Skeletal muscle tissue (tissue), 4 donors: ENCODE data around the gene INO80E. TPM values are rescaled to one million over a fixed set of nuclear protein-coding genes. Genes with fewer than 3 reads are reported as not detected.
"Not testable (repeated sequence)": the region's sequence is repeated elsewhere in the genome, so short reads cannot be mapped to it uniquely, and the experiment has no call there.

ENCODE experiments used
- H3K27ac ChIP-seq: one replicate; pipeline ENCODE4 v1.7.0; 2013; ENCODE audit warnings: mild to moderate bottlenecking, low read depth, low read length, inconsistent platforms
- H3K27me3 ChIP-seq, 3 donors: one replicate each; pipeline ENCODE4 v1.7.0; 2013; ENCODE audit warnings: low read length in 3 of 3; ENCODE audit not compliant: control insufficient read depth in 3 of 3, insufficient read depth in 3 of 3
- H3K36me3 ChIP-seq, 3 donors: one replicate each; pipeline ENCODE4 v1.7.0; 2013; ENCODE audit warnings: low read length in 3 of 3; ENCODE audit not compliant: control insufficient read depth in 3 of 3, insufficient read depth in 3 of 3
- H3K4me1 ChIP-seq, 3 donors: one replicate each; pipeline ENCODE4 v1.7.0; 2013; ENCODE audit warnings: low read length in 3 of 3, mild to moderate bottlenecking in 3 of 3; ENCODE audit not compliant: control insufficient read depth in 3 of 3, insufficient read depth in 3 of 3
- H3K4me3 ChIP-seq, 3 donors: one replicate each; pipeline ENCODE4 v1.7.0; 2013; ENCODE audit warnings: low read length in 3 of 3
- H3K9ac ChIP-seq, 3 donors: one replicate each; pipeline ENCODE4 v1.7.0; 2013; ENCODE audit warnings: low read length in 3 of 3, mild to moderate bottlenecking in 3 of 3, moderate library complexity in 2 of 3, low read depth in 1 of 3
- H3K9me3 ChIP-seq, 3 donors: one replicate each; pipeline ENCODE4 v1.7.0; 2013; ENCODE audit warnings: low read length in 3 of 3; ENCODE audit not compliant: control insufficient read depth in 3 of 3
- total RNA-seq: library from RNA; depleted of rRNA; stranded (reverse); fragments of >200 nt; gene quantifications from one replicate; pipeline ENCODE4 v1.2.3, GENCODE V29; 2014
- donor health status: Osteomylitis.

Gene INO80E
- total RNA-seq, 1 donor from 2014 or later, result 12.5 TPM

GRCh38 chr16:30017937-30018336, 21.9 kb downstream of the INO80E start:
- not testable (repeated sequence) for H3K9ac ChIP-seq, H3K36me3 ChIP-seq, H3K9me3 ChIP-seq, H3K4me3 ChIP-seq, H3K27ac ChIP-seq, H3K4me1 ChIP-seq, H3K27me3 ChIP-seq

- no peak overlapping the region for H3K4me3 ChIP-seq
- no peaks in the 10 kb centered on the region for H3K36me3 ChIP-seq
- no peak overlapping the region for H3K27ac ChIP-seq
- no peaks in the 10 kb centered on the region for H3K9me3 ChIP-seq
- H3K4me1 ChIP-seq, result peaks cover 5 to 9% (median 8%) of the 10 kb centered on the region in 3 donors
- H3K27me3 ChIP-seq, result peaks cover 0 to 5% (median 0%) of the 10 kb centered on the region in 3 donors
- no peak overlapping the region for H3K9ac ChIP-seq
Observed at GRCh38 chr16:30018731-30019158, 22.7 kb downstream of the INO80E start.

GRCh38 chr16:30022887-30023286, 26.8 kb downstream of the INO80E start, which contains the start of gene C16orf92:
TSS of gene C16orf92 (plus strand) at chr16:30023198. CDS start at chr16:30023341, 143 bp downstream.
- Histone ChIP-seq H3K27me3 (peaks cover 15 to 19% (median 18%) of the 10 kb centered on the region in 3 donors), H3K9ac (no peak within 1 kb of the TSS), H3K36me3 (no peaks in the 10 kb centered on the region), H3K9me3 (no peaks in the 10 kb centered on the region), H3K4me1 (peaks cover 5 to 10% (median 9%) of the 10 kb centered on the region in 3 donors), H3K4me3 (no peak within 1 kb of the TSS), H3K27ac (no peak within 1 kb of the TSS)

GRCh38 chr16:30023586-30023985, 27.5 kb downstream of the INO80E start:
- H3K9ac ChIP-seq, result no peak overlapping the region
- H3K27ac ChIP-seq, result no peak overlapping the region
- no peak overlapping the region for H3K4me3 ChIP-seq
- H3K4me1 ChIP-seq, result peaks cover 5 to 16% (median 14%) of the 10 kb centered on the region in 3 donors
- no peaks in the 10 kb centered on the region for H3K36me3 ChIP-seq
- peaks cover 19 to 25% (median 20%) of the 10 kb centered on the region in 3 donors for H3K27me3 ChIP-seq
- H3K9me3 ChIP-seq, result no peaks in the 10 kb centered on the region

- H3K4me3 ChIP-seq, result no peak overlapping the region
- peaks cover 13 to 25% (median 23%) of the 10 kb centered on the region in 3 donors for H3K4me1 ChIP-seq
- no peaks in the 10 kb centered on the region for H3K9me3 ChIP-seq
- H3K9ac ChIP-seq, result no peak overlapping the region
- no peaks in the 10 kb centered on the region for H3K36me3 ChIP-seq
- H3K27ac ChIP-seq, result no peak overlapping the region
- H3K27me3 ChIP-seq, result peaks cover 22 to 33% (median 28%) of the 10 kb centered on the region in 3 donors
Observed at GRCh38 chr16:30024451-30024850, 28.4 kb downstream of the INO80E start.

GRCh38 chr16:30025156-30025555, 29.1 kb downstream of the INO80E start:
- Histone ChIP-seq H3K9me3 (no peaks in the 10 kb centered on the region), H3K27ac (no peak overlapping the region), H3K4me1 (peaks cover 16 to 29% (median 24%) of the 10 kb centered on the region in 3 donors), H3K36me3 (no peaks in the 10 kb centered on the region), H3K4me3 (no peak overlapping the region), H3K27me3 (peaks cover 29 to 40% (median 35%) of the 10 kb centered on the region in 3 donors), H3K9ac (no peak overlapping the region)

- Histone ChIP-seq H3K9me3 (no peaks in the 10 kb centered on the region), H3K27ac (no peak overlapping the region), H3K4me3 (no peak overlapping the region), H3K4me1 (peaks cover 16 to 29% (median 24%) of the 10 kb centered on the region in 3 donors), H3K27me3 (peaks cover 31 to 43% (median 39%) of the 10 kb centered on the region in 3 donors), H3K36me3 (no peaks in the 10 kb centered on the region), H3K9ac (no peak overlapping the region)
Observed at GRCh38 chr16:30025574-30025973, 29.5 kb downstream of the INO80E start.

GRCh38 chr16:30026449-30026848, 30.4 kb downstream of the INO80E start:
- no peak overlapping the region for H3K27ac ChIP-seq
- peaks cover 13 to 28% (median 22%) of the 10 kb centered on the region in 3 donors for H3K4me1 ChIP-seq
- H3K36me3 ChIP-seq, result no peaks in the 10 kb centered on the region
- peaks cover 35 to 47% (median 42%) of the 10 kb centered on the region in 3 donors for H3K27me3 ChIP-seq
- H3K9me3 ChIP-seq, result no peaks in the 10 kb centered on the region
- H3K4me3 ChIP-seq, result no peak overlapping the region
- no peak overlapping the region for H3K9ac ChIP-seq

GRCh38 chr16:30027588-30028437, 31.8 kb downstream of the INO80E start:
- Histone ChIP-seq H3K27me3 (peaks cover 44 to 59% (median 54%) of the 10 kb centered on the region in 3 donors), H3K4me3 (no peak overlapping the region), H3K4me1 (peaks cover 15 to 28% (median 18%) of the 10 kb centered on the region in 3 donors), H3K9me3 (no peaks in the 10 kb centered on the region), H3K27ac (no peak overlapping the region), H3K36me3 (no peaks in the 10 kb centered on the region), H3K9ac (no peak overlapping the region)

- no peak overlapping the region for H3K4me3 ChIP-seq
- no peaks in the 10 kb centered on the region for H3K9me3 ChIP-seq
- no peaks in the 10 kb centered on the region for H3K36me3 ChIP-seq
- H3K9ac ChIP-seq, result no peak overlapping the region
- H3K27ac ChIP-seq, result no peak overlapping the region
- H3K27me3 ChIP-seq, result peaks cover 45 to 60% (median 59%) of the 10 kb centered on the region in 3 donors
- peaks cover 15 to 28% (median 18%) of the 10 kb centered on the region in 3 donors for H3K4me1 ChIP-seq
Observed at GRCh38 chr16:30028438-30029076, 32.5 kb downstream of the INO80E start.
